Measurements from ENCODE around the gene C16orf54. TPM values are rescaled to one million over a fixed set of nuclear protein-coding genes. Genes with fewer than 3 reads are reported as not detected.

C16orf54 gene
- total and polyA plus RNA-seq, 2 donors (not counting 3 experiments of a cell fraction or from before 2014, with no cell fraction given): not detected

DNA sequence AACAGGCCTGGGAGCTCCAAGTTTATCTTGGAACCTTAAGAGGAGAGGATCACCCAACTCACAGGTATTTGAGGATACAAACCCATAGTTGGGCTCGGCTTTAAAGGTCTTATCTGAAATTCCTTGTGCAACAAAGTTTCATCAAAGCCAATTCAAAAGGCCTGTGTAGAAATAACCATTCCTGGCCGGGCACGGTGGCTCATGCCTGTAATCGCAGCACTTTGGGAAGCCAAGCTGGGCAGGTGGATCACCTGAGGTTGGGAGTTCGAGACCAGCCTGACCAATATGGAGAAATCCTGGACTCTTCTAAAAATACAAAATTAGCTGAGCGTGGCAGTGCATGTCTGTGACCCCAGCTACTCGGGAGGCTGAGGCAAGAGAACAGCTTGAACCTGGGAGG is 28.7 kb downstream of the C16orf54 start:
- FAIRE-seq (no peak), DNase-seq (ENCODE audit: low read depth, low spot score) (no peak)
- Histone ChIP-seq H3K27me3 (ENCODE audit: control insufficient read depth in 2 of 2, insufficient read depth in 2 of 2, low read length in 2 of 2) (peaks cover 0 to 3% of the 10 kb centered on the region in 2 experiments), H3K9me3 (replicated peaks; ENCODE audit: control insufficient read depth, insufficient read depth, low read length) (no peaks in the 10 kb centered on the region), H3K27ac (ENCODE audit: insufficient read depth, low read depth, low read length) (no peak overlapping the region), H3K9me1 (replicated peaks; ENCODE audit: control insufficient read depth, extremely low read depth, insufficient read depth, low read length) (no peaks in the 10 kb centered on the region), H3K36me3 (ENCODE audit: control insufficient read depth in 2 of 2, extremely low read depth in 1 of 2, insufficient read depth in 2 of 2, low read length in 2 of 2) (no peaks in the 10 kb centered on the region), H3K4me3 (replicated peaks in 1 of 3; ENCODE audit: insufficient read depth in 1 of 3, low read depth in 1 of 3, low read length in 3 of 3) (no peak overlapping the region), H3K9ac (replicated peaks; ENCODE audit: extremely low read depth, insufficient read depth, low read length) (no peak overlapping the region), H2AFZ (ENCODE audit: low read depth, low read length) (no peak overlapping the region), H3K4me2 (ENCODE audit: insufficient read depth, low read length) (no peak overlapping the region), H3K79me2 (ENCODE audit: control insufficient read depth, insufficient read depth, low read length) (no peaks in the 10 kb centered on the region), H4K20me1 (replicated peaks; ENCODE audit: control insufficient read depth, extremely low read depth, insufficient read depth, low read length) (no peaks in the 10 kb centered on the region), H3K4me1 (ENCODE audit: control insufficient read depth, extremely low read depth, insufficient read depth, low read length) (no peaks in the 10 kb centered on the region)
- CTCF ChIA-PET: interaction anchor here (0.6 to 5.4 kb wide), 5 partner anchors 12 to 1216 kb away, joined by 3 to 22 read pairs (median 4); no protein-coding TSS in a partner anchor
- no TSS peak for BruUV-seq (replicated peaks)
- TF ChIP-seq EZH2 (IDR thresholded peaks at IDR 0.05; ENCODE audit: borderline replicate concordance, low read depth, low read length, severe bottlenecking) (no peak), GATA2 (IDR thresholded peaks at IDR 0.05; ENCODE audit: insufficient read depth, insufficient read length, low read depth, low read length) (no peak), FOS (IDR thresholded peaks at IDR 0.05; ENCODE audit: borderline replicate concordance, insufficient read depth, low read length) (no peak), POLR2AphosphoS5 (IDR thresholded peaks at IDR 0.05; ENCODE audit: insufficient read depth, low read depth, low read length) (no peak), MYC (IDR thresholded peaks at IDR 0.05; ENCODE audit: low read depth, low read length) (no peak)
- POLR2A ChIA-PET: no interaction called here
- intact Hi-C loops (cut with micrococcal nuclease) (no loop called here), dilution Hi-C loops (cut with MboI; ENCODE audit: extremely low pct_ligation_motif_present, low sequenced_read_pairs) (no loop called here)

- no peaks in the 10 kb centered on the region for H3K79me2 ChIP-seq (ENCODE audit: control insufficient read depth, insufficient read depth, low read length)
- POLR2A ChIA-PET: no interaction called here
- dilution Hi-C loops (cut with MboI; ENCODE audit: extremely low pct_ligation_motif_present, low sequenced_read_pairs): no loop called here
These were observed 30.8 kb downstream of the C16orf54 start for GRCh38 chr16:29714972-29715371.

More at GRCh38 chr16:29714972-29715371, 30.8 kb downstream of the C16orf54 start:
- Histone ChIP-seq H4K20me1 (replicated peaks; ENCODE audit: control insufficient read depth, extremely low read depth, insufficient read depth, low read length) (no peaks in the 10 kb centered on the region), H3K4me3 (replicated peaks in 1 of 3; ENCODE audit: insufficient read depth in 1 of 3, low read depth in 1 of 3, low read length in 3 of 3) (no peak overlapping the region), H2AFZ (ENCODE audit: low read depth, low read length) (no peak overlapping the region), H3K27me3 (ENCODE audit: control insufficient read depth in 2 of 2, insufficient read depth in 2 of 2, low read length in 2 of 2) (peaks cover 0 to 3% of the 10 kb centered on the region in 2 experiments), H3K4me1 (ENCODE audit: control insufficient read depth, extremely low read depth, insufficient read depth, low read length) (no peaks in the 10 kb centered on the region), H3K9ac (replicated peaks; ENCODE audit: extremely low read depth, insufficient read depth, low read length) (no peak overlapping the region), H3K9me3 (replicated peaks; ENCODE audit: control insufficient read depth, insufficient read depth, low read length) (no peaks in the 10 kb centered on the region), H3K27ac (ENCODE audit: insufficient read depth, low read depth, low read length) (no peak overlapping the region), H3K36me3 (ENCODE audit: control insufficient read depth in 2 of 2, extremely low read depth in 1 of 2, insufficient read depth in 2 of 2, low read length in 2 of 2) (no peaks in the 10 kb centered on the region), H3K4me2 (ENCODE audit: insufficient read depth, low read length) (no peak overlapping the region), H3K9me1 (replicated peaks; ENCODE audit: control insufficient read depth, extremely low read depth, insufficient read depth, low read length) (no peaks in the 10 kb centered on the region)
- intact Hi-C loops (cut with micrococcal nuclease): no loop called here
- CTCF ChIA-PET: interaction anchor here (1.1 to 2.3 kb wide), 4 partner anchors 9 to 133 kb away, joined by 3 to 13 read pairs (median 4); no protein-coding TSS in a partner anchor
- no peak for DNase-seq (ENCODE audit: low read depth, low spot score)
- BruUV-seq (replicated peaks): no TSS peak
- TF ChIP-seq, protein P1, sequence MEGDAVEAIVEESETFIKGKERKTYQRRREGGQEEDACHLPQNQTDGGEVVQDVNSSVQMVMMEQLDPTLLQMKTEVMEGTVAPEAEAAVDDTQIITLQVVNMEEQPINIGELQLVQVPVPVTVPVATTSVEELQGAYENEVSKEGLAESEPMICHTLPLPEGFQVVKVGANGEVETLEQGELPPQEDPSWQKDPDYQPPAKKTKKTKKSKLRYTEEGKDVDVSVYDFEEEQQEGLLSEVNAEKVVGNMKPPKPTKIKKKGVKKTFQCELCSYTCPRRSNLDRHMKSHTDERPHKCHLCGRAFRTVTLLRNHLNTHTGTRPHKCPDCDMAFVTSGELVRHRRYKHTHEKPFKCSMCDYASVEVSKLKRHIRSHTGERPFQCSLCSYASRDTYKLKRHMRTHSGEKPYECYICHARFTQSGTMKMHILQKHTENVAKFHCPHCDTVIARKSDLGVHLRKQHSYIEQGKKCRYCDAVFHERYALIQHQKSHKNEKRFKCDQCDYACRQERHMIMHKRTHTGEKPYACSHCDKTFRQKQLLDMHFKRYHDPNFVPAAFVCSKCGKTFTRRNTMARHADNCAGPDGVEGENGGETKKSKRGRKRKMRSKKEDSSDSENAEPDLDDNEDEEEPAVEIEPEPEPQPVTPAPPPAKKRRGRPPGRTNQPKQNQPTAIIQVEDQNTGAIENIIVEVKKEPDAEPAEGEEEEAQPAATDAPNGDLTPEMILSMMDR (IDR thresholded peaks at IDR 0.05; ENCODE audit: extremely low read depth in 1 of 2, insufficient read depth in 1 of 2, low read depth in 1 of 2, low read length in 2 of 2): no peak
- TF ChIP-seq MYC (IDR thresholded peaks at IDR 0.05; ENCODE audit: low read depth, low read length) (no peak), FOS (IDR thresholded peaks at IDR 0.05; ENCODE audit: borderline replicate concordance, insufficient read depth, low read length) (no peak), GATA2 (IDR thresholded peaks at IDR 0.05; ENCODE audit: insufficient read depth, insufficient read length, low read depth, low read length) (no peak)
- FAIRE-seq: no peak
